Parathyroid adenoma (tissue), 2 donors: ENCODE measurements around the gene ZNF138.
"Not testable (repeated sequence)": the region's sequence is repeated elsewhere in the genome, so short reads cannot be mapped to it uniquely, and the experiment has no call there.

Source experiments
- H2AFZ ChIP-seq: fragments of 300-600 bp; sonication (generic); one replicate; pipeline ENCODE4 v1.7.0; 2017; ENCODE audit warnings: antibody characterized with exemption, mild to moderate bottlenecking
- H3K27ac ChIP-seq: fragments of 300-600 bp; sonication (generic); one replicate; pipeline ENCODE4 v1.7.0; 2017
- H3K27me3 ChIP-seq: fragments of 300-600 bp; sonication (generic); one replicate; pipeline ENCODE4 v1.7.0; 2017; ENCODE audit warnings: low read length; ENCODE audit not compliant: control insufficient read depth, insufficient read depth
- H3K36me3 ChIP-seq: fragments of 300-600 bp; sonication (generic); one replicate; pipeline ENCODE4 v1.7.0; 2017; ENCODE audit warnings: low read length; ENCODE audit not compliant: control insufficient read depth, insufficient read depth
- H3K4me1 ChIP-seq: fragments of 300-600 bp; sonication (generic); one replicate; pipeline ENCODE4 v1.7.0; 2017; ENCODE audit warnings: control low read depth
- H3K4me2 ChIP-seq: fragments of 300-600 bp; sonication (generic); one replicate; pipeline ENCODE4 v1.7.0; 2017; ENCODE audit warnings: low read length
- H3K4me3 ChIP-seq: fragments of 300-600 bp; sonication (generic); one replicate; pipeline ENCODE4 v1.7.0; 2017; ENCODE audit warnings: low read depth, low read length
- H3K79me2 ChIP-seq: fragments of 300-600 bp; sonication (generic); one replicate; pipeline ENCODE4 v1.7.0; 2017; ENCODE audit warnings: control low read depth
- H3K9ac ChIP-seq: fragments of 300-600 bp; sonication (generic); one replicate; pipeline ENCODE4 v1.7.0; 2017; ENCODE audit warnings: mild to moderate bottlenecking
- H3K9me3 ChIP-seq: fragments of 300-600 bp; sonication (generic); one replicate; pipeline ENCODE4 v1.7.0; 2017; ENCODE audit warnings: low read length; ENCODE audit not compliant: control insufficient read depth
- TF ChIP-seq, protein P1 (sequence below): fragments of 300-600 bp; sonication (generic); IDR thresholded peaks from one replicate; pipeline ENCODE4 v1.7.0; 2017; ENCODE audit warnings: antibody characterized with exemption, mild to moderate bottlenecking
- donor health status: primary hyperparathyroidism.

ZNF138 gene

DNA sequence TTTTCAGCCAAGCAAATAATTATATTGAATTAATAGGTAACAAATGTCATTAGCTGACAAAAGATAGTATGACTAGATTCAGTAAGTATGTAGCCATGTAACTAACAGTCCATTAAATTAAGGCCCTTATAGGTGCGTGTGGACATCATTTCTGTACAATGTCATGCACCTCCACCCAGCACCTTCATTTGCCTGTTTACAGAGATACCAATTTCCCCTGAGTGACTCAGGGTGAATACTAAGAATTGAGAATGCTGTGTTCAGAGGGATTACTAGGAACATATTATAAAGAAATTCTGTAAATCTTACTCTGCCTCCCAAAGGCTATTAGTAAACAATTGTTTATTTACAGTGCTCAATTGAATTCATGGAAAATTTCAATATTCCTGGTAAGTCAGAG is 60.7 kb downstream of the ZNF138 start:
- Histone ChIP-seq H3K27ac (no peak overlapping the region), H3K4me2 (no peak overlapping the region), H3K9me3 (no peaks in the 10 kb centered on the region), H3K9ac (no peak overlapping the region), H3K27me3 (no peaks in the 10 kb centered on the region), H3K79me2 (no peaks in the 10 kb centered on the region), H3K4me3 (no peak overlapping the region), H2AFZ (no peak overlapping the region), H3K4me1 (no peaks in the 10 kb centered on the region), H3K36me3 (no peaks in the 10 kb centered on the region)
- TF ChIP-seq, protein P1, sequence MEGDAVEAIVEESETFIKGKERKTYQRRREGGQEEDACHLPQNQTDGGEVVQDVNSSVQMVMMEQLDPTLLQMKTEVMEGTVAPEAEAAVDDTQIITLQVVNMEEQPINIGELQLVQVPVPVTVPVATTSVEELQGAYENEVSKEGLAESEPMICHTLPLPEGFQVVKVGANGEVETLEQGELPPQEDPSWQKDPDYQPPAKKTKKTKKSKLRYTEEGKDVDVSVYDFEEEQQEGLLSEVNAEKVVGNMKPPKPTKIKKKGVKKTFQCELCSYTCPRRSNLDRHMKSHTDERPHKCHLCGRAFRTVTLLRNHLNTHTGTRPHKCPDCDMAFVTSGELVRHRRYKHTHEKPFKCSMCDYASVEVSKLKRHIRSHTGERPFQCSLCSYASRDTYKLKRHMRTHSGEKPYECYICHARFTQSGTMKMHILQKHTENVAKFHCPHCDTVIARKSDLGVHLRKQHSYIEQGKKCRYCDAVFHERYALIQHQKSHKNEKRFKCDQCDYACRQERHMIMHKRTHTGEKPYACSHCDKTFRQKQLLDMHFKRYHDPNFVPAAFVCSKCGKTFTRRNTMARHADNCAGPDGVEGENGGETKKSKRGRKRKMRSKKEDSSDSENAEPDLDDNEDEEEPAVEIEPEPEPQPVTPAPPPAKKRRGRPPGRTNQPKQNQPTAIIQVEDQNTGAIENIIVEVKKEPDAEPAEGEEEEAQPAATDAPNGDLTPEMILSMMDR, result no peak

DNA sequence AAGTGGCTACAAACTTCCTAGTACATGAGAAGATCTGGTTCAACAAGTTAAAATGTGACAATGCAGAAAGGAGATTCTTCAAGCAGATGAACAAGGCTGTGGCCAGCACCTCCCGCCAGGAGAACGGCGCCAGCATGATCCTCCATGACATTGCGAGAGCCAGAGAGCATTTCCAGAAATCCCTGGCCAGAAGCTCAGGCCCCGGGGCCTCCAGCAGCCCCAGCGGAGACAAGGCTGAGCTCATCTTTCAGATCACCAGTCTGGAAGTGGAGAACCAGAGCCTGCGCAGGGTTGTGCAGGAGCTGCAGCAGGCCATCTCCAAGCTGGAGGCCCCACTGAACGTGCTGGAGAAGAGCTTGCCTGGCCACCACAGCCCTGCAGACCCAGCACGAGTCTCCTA is 68.8 kb downstream of the ZNF138 start:
- Histone ChIP-seq H3K9ac (no peak overlapping the region), H3K9me3 (no peaks in the 10 kb centered on the region), H3K4me3 (no peak overlapping the region), H3K27ac (no peak overlapping the region), H3K79me2 (no peaks in the 10 kb centered on the region), H3K27me3 (no peaks in the 10 kb centered on the region), H3K4me1 (no peaks in the 10 kb centered on the region), H3K36me3 (no peaks in the 10 kb centered on the region), H3K4me2 (no peak overlapping the region), H2AFZ (no peak overlapping the region)
- TF ChIP-seq, protein P1, result no peak

DNA sequence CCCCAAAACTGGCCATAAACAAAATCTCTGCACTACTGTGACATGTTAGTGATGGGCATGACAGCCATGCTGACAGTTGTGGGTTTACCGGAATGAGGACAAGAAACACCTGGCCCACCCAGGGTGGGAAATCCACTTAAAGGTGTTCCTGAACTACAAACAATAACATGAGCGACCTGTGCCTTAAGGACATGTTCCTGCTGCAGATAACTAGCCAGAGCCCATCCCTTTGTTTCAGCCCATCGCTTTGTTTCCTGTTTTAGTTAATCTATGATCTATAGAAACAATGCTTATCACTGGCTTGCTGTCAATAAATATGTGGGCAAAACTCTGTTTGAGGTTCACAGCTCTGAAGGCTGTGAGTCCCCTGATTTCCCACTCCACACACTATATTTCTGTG is 69.3 kb downstream of the ZNF138 start:
- not testable (repeated sequence) for H3K4me3 ChIP-seq, H3K4me2 ChIP-seq, H3K36me3 ChIP-seq, H2AFZ ChIP-seq, H3K4me1 ChIP-seq, H3K27me3 ChIP-seq, H3K79me2 ChIP-seq, H3K9ac ChIP-seq, H3K27ac ChIP-seq, H3K9me3 ChIP-seq

DNA sequence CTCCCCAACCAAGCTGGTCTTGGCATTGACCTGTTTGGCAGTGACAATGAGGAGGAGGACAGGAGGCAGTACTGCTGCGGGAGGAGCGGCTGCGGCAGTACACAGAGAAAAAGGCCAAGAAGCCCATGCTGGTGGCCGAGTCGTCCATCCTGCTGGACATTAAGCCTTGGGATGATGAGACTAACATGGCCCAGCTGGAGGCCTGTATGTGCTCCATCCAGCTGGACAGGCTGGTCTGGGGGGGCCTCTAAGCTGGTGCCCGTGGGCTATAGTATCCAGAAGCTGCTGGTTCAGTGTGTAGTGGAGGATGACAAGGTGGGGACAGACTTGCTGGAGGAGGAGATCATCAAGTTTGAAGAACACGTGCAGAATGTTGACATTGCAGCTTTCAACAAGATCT is 69.7 kb downstream of the ZNF138 start:
- Histone ChIP-seq H3K27me3 (no peaks in the 10 kb centered on the region), H3K79me2 (no peaks in the 10 kb centered on the region), H3K4me2 (no peak overlapping the region), H3K9me3 (no peaks in the 10 kb centered on the region), H3K4me1 (no peaks in the 10 kb centered on the region), H2AFZ (no peak overlapping the region), H3K9ac (no peak overlapping the region), H3K27ac (no peak overlapping the region), H3K4me3 (no peak overlapping the region), H3K36me3 (no peaks in the 10 kb centered on the region)
- TF ChIP-seq, protein P1, result no peak

DNA sequence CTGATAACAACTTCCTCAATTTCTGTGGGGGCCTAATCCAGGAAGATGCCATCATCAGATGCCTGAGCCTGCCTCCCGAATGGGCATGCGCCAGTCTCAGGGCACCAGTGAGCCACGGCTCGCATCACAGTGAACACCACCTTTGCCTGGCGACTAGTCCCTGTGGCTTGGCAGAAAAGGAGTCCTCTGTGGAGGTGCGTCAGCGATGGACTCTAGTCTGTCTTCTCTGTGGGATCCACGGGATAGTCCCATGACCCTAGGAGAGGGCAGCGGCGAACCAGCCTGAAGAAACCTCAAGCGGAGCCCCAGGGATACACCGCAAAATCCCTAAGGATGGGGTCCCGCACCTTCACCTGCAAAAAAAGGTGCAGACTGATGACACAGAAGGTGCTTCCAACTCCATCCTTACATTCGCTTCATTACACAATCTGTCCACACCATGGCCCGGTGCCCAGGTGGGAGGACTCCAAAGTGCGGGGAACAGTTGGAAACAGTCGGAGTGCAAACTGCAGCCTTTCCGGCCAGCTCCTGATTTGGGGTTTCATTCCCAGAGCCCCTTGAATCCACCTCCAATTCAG is 73.7 kb downstream of the ZNF138 start:
- no peaks in the 10 kb centered on the region for H3K4me1 ChIP-seq
- no peaks in the 10 kb centered on the region for H3K79me2 ChIP-seq
- no peak overlapping the region for H3K4me3 ChIP-seq
- H3K36me3 ChIP-seq, result no peaks in the 10 kb centered on the region
- no peak overlapping the region for H3K9ac ChIP-seq
- no peak overlapping the region for H2AFZ ChIP-seq
- H3K27me3 ChIP-seq, result no peaks in the 10 kb centered on the region
- no peak overlapping the region for H3K27ac ChIP-seq
- no peaks in the 10 kb centered on the region for H3K9me3 ChIP-seq
- no peak overlapping the region for H3K4me2 ChIP-seq
- TF ChIP-seq, protein P1, result no peak
